DMS79 treated with DMSO at 0.1 percent for 48 hours (cell line): ENCODE results near the gene MTUS2.

Source experiments
- DNase-seq: peaks from one replicate; lab custom pipeline; 2025; lab: John Stamatoyannopoulos, UW

MTUS2 gene

GRCh38 chr13:29484796-29485195 is 664.7 kb downstream of the MTUS2 start:
- DNase-seq = no peak

- DNase-seq = no peak
Measured at GRCh38 chr13:29486551-29486950, 666.4 kb downstream of the MTUS2 start.

- no peak for DNase-seq
Measured at GRCh38 chr13:29487466-29488454, 667.6 kb downstream of the MTUS2 start.

GRCh38 chr13:29489650-29490560 is 669.8 kb downstream of the MTUS2 start:
- no peak for DNase-seq

GRCh38 chr13:29490561-29490885 is 670.4 kb downstream of the MTUS2 start:
- DNase-seq = no peak

GRCh38 chr13:29491248-29491647 is 671.1 kb downstream of the MTUS2 start:
- DNase-seq = no peak

- no peak for DNase-seq
Measured at GRCh38 chr13:29493796-29494195, 673.7 kb downstream of the MTUS2 start.

- DNase-seq = no peak
Measured at GRCh38 chr13:29494520-29494919, 674.4 kb downstream of the MTUS2 start.

GRCh38 chr13:29496241-29496712 is 676.1 kb downstream of the MTUS2 start:
- DNase-seq = no peak

- DNase-seq = no peak
Measured at GRCh38 chr13:29497137-29497654, 677.1 kb downstream of the MTUS2 start.

- no peak for DNase-seq
Measured at GRCh38 chr13:29498426-29499040, 678.4 kb downstream of the MTUS2 start.

- DNase-seq = no peak
Measured at GRCh38 chr13:29499506-29500165, 679.5 kb downstream of the MTUS2 start.

GRCh38 chr13:29500386-29500785 is 680.2 kb downstream of the MTUS2 start:
- no peak for DNase-seq

GRCh38 chr13:29501674-29502073 is 681.5 kb downstream of the MTUS2 start:
- no peak for DNase-seq

- no peak for DNase-seq
Measured at GRCh38 chr13:29502391-29503008, 682.4 kb downstream of the MTUS2 start.

- no peak for DNase-seq
Measured at GRCh38 chr13:29503041-29503837, 683.1 kb downstream of the MTUS2 start.

GRCh38 chr13:29504691-29505090 is 684.6 kb downstream of the MTUS2 start:
- no peak for DNase-seq

- no peak for DNase-seq
Measured at GRCh38 chr13:29505511-29505910, 685.4 kb downstream of the MTUS2 start.

- DNase-seq = no peak
Measured at GRCh38 chr13:29505950-29506349, 685.8 kb downstream of the MTUS2 start.

GRCh38 chr13:29507356-29507755 is 687.2 kb downstream of the MTUS2 start:
- DNase-seq = peak; percentile 71
